ENCODE measurements around the gene PXMP2.

DNA sequence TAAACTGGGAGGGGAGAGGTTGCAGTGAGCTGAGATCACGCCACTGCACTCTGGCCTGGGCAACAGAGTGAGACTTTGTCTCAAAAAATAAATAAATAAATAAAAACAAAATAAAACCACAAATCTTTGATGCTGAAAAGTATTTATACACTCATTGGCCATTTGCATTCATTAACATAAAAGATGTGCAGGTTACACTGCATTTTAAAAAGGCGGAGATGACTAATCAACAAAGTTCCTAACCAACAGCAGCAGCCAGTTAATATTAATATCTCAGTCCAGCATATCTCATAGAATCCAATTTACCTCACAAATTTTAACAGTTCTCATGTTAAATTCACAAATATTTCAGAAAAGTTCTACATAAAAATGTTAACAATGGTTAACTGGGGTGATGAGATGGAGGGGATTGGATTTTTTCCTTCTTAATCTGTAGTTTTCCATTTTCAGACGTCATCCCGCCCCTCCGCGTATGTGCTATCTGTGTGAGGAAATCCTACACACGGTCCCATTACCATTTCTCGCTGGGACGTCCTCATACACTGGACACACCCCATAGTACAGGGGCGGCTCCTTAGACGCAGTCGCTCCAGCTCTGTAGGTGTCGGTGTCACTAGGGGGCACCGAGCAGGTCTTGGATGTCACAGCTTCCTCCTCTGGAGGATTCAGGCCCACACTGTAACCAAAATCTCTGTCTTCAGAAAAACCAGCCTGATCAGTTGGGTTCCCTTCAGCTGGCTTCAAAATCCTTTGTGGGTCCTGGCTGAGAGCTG is 67.0 kb downstream of the PXMP2 start:
- TF ChIP-seq, protein P1, sequence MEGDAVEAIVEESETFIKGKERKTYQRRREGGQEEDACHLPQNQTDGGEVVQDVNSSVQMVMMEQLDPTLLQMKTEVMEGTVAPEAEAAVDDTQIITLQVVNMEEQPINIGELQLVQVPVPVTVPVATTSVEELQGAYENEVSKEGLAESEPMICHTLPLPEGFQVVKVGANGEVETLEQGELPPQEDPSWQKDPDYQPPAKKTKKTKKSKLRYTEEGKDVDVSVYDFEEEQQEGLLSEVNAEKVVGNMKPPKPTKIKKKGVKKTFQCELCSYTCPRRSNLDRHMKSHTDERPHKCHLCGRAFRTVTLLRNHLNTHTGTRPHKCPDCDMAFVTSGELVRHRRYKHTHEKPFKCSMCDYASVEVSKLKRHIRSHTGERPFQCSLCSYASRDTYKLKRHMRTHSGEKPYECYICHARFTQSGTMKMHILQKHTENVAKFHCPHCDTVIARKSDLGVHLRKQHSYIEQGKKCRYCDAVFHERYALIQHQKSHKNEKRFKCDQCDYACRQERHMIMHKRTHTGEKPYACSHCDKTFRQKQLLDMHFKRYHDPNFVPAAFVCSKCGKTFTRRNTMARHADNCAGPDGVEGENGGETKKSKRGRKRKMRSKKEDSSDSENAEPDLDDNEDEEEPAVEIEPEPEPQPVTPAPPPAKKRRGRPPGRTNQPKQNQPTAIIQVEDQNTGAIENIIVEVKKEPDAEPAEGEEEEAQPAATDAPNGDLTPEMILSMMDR (conservative IDR thresholded peaks at IDR 0.05; ENCODE audit: low read depth, low read length) = 0 out of 2 replicates have a peak, but pooled peaks have one; percentile 31
- TF ChIP-seq EZH2 (IDR thresholded peaks at IDR 0.05; ENCODE audit: low read length, unreplicated experiment) = no peak
